MCF 10A (cell line): ENCODE measurements around the gene PPP2R2D. TPM values are rescaled to one million over a fixed set of nuclear protein-coding genes. Genes with fewer than 3 reads are reported as not detected.
A peak's percentile ranks its signal among the peaks of the same experiment; 100 is the strongest.

Experiments
- BruUV-seq: library from RNA; stranded (reverse); fragments of 400-500 nt; replicated peaks from 2 replicates; lab custom pipeline; 2021; lab: Mats Ljungman, UMichigan
- CTCF ChIA-PET: fragments of 300-600 bp; sonication (Branson Sonifier 250); formaldehyde crosslinking; extraction: SDS; loops from one replicate; lab custom pipeline; 2021; ENCODE audit warnings: antibody characterized with exemption, inconsistent platforms; lab: Yijun Ruan, JAX
- POLR2A ChIA-PET: fragments of 300-600, 350-650 bp; sonication (Branson Sonifier 250); formaldehyde crosslinking; extraction: SDS; loops from one replicate; lab custom pipeline; 2020; ENCODE audit warnings: antibody characterized with exemption, inconsistent platforms; lab: Yijun Ruan, JAX
- DNase-seq: peaks from one replicate; pipeline ENCODE4 v3.0.0-alpha.2; 2018; ENCODE audit not compliant: unreplicated experiment
- H3K27ac Mint-ChIP-seq: one replicate; pipeline ENCODE4 v1.8.0; 2022; ENCODE audit warnings: mild to moderate bottlenecking, low read depth, mixed read lengths; ENCODE audit not compliant: unreplicated experiment
- H3K27me3 Mint-ChIP-seq: one replicate; pipeline ENCODE4 v1.8.0; 2022; ENCODE audit warnings: mixed read lengths; ENCODE audit not compliant: insufficient read depth, unreplicated experiment
- H3K36me3 Mint-ChIP-seq: one replicate; pipeline ENCODE4 v1.8.0; 2022; ENCODE audit warnings: mild to moderate bottlenecking, moderate library complexity, mixed read lengths; ENCODE audit not compliant: insufficient read depth, unreplicated experiment
- H3K4me1 Mint-ChIP-seq: one replicate; pipeline ENCODE4 v1.8.0; 2022; ENCODE audit warnings: mixed read lengths; ENCODE audit not compliant: insufficient read depth, unreplicated experiment
- H3K4me3 Mint-ChIP-seq: one replicate; pipeline ENCODE4 v1.8.0; 2022; ENCODE audit warnings: mild to moderate bottlenecking, moderate library complexity, mixed read lengths; ENCODE audit not compliant: unreplicated experiment
- H3K9me3 Mint-ChIP-seq: one replicate; pipeline ENCODE4 v1.8.0; 2022; ENCODE audit warnings: mixed read lengths; ENCODE audit not compliant: unreplicated experiment
- CTCF ChIP-seq: fragments of 200-600 bp; IDR thresholded peaks from one replicate; pipeline ENCODE4 v1.8.0; 2022; ENCODE audit warnings: antibody characterized with exemption, mild to moderate bottlenecking; ENCODE audit not compliant: unreplicated experiment
- intact Hi-C: fragments of 100-400 bp; cut with micrococcal nuclease; formaldehyde crosslinking; loops from 2 replicates; pipeline ENCODE4 v1.14.1; 2022
- total RNA-seq: library from RNA; stranded (reverse); gene quantifications from 2 replicates; pipeline ENCODE4 v1.2.3, GENCODE V29; 2022

Gene PPP2R2D
- total RNA-seq, 1 experiment from 2014 or later, result 35.5 TPM

GRCh38 chr10:131934769-131935168 lies 34.0 kb downstream of the PPP2R2D start:
- Mint-ChIP-seq H3K4me3 (no peak overlapping the region), H3K36me3 (peaks cover 34% of the 10 kb centered on the region), H3K27ac (no peak overlapping the region), H3K4me1 (peaks cover 9% of the 10 kb centered on the region), H3K27me3 (no peaks in the 10 kb centered on the region), H3K9me3 (no peaks in the 10 kb centered on the region)
- ChIA-PET POLR2A (no interaction called here), CTCF (no interaction called here)
- intact Hi-C loops, result no loop called here
- DNase-seq, result no peak
- TF ChIP-seq CTCF, result no peak
- no TSS peak for BruUV-seq

- Mint-ChIP-seq H3K27me3 (no peaks in the 10 kb centered on the region), H3K9me3 (no peaks in the 10 kb centered on the region), H3K4me1 (peaks cover 6% of the 10 kb centered on the region), H3K36me3 (peaks cover 39% of the 10 kb centered on the region), H3K4me3 (no peak overlapping the region), H3K27ac (no peak overlapping the region)
- BruUV-seq, result TSS peak; percentile 20
- no peak for TF ChIP-seq CTCF
- CTCF ChIA-PET, result no interaction called here
- intact Hi-C loops, result no loop called here
- DNase-seq, result no peak
- POLR2A ChIA-PET, result no interaction called here
These were observed 34.5 kb downstream of the PPP2R2D start for GRCh38 chr10:131935260-131935659.

DNA sequence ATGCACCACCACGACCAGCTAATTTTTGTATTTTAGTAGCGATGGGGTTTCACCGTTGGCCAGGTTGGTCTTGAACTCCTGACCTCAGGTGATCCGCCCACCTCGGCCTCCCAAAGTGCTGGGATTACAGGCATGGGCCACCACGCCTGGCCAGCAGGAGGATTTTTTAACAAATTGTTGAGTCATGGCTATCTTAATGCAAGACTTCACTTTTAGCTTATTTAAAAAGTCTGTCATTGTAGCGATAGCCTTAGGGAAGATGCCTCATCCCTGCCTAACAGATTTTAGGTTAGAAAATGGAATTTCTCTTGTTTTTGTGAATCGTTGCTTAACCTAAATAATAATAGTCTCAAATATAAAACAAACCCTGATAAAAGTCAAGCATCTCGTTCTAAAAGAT lies 35.5 kb downstream of the PPP2R2D start:
- H3K27me3 Mint-ChIP-seq, result no peaks in the 10 kb centered on the region
- ChIA-PET POLR2A (interaction anchor here (0.6 to 1.1 kb wide), 2 partner anchors 32 to 33 kb away, joined by 3 to 6 read pairs; no protein-coding TSS in a partner anchor), CTCF (no interaction called here)
- intact Hi-C loops, result no loop called here
- DNase-seq, result no peak
- peaks cover 50% of the 10 kb centered on the region for H3K36me3 Mint-ChIP-seq
- H3K27ac Mint-ChIP-seq, result no peak overlapping the region
- TF ChIP-seq CTCF, result no peak
- H3K9me3 Mint-ChIP-seq, result no peaks in the 10 kb centered on the region
- BruUV-seq, result no TSS peak
- H3K4me1 Mint-ChIP-seq, result no peaks in the 10 kb centered on the region
- H3K4me3 Mint-ChIP-seq, result no peak overlapping the region

DNA sequence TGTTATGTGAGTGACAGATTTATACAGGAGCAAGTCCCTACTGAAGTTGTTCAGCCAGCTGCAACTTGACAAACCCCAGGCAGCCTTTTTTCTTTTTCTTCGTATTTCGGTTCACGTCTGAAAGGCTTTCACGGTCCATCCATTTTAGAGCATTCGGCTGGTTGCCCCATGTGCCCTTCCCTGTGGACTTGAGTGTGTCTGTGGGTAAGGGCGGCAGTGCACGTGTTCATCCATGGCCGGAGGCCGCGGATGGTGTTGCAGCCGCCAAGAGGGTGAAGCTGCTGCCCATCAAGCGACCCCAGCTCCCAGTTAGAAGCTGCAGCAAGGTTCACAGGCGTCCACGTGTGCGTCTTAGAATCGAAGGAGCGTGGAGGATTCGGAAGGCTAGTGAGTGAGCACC lies 35.9 kb downstream of the PPP2R2D start:
- TF ChIP-seq CTCF, result no peak
- Mint-ChIP-seq H3K4me1 (no peaks in the 10 kb centered on the region), H3K27me3 (no peaks in the 10 kb centered on the region), H3K4me3 (no peak overlapping the region), H3K9me3 (no peaks in the 10 kb centered on the region), H3K36me3 (peaks cover 52% of the 10 kb centered on the region), H3K27ac (no peak overlapping the region)
- no peak for DNase-seq
- POLR2A ChIA-PET, result interaction anchor here (0.5 to 1.1 kb wide), 2 partner anchors 12 to 32 kb away, joined by 3 to 6 read pairs; no protein-coding TSS in a partner anchor
- intact Hi-C loops, result no loop called here
- no TSS peak for BruUV-seq
- CTCF ChIA-PET, result no interaction called here
